Hippocampal formation (tissue), 2 donors: ENCODE data around the gene FAM229A.
"Not testable (repeated sequence)": the region's sequence is repeated elsewhere in the genome, so short reads cannot be mapped to it uniquely, and the experiment has no call there.

Source experiments
- DNase-seq, 2 donors: peaks; one replicate each; lab custom pipeline; 2025; lab: John Stamatoyannopoulos, UW

The FAM229A gene, protein sequence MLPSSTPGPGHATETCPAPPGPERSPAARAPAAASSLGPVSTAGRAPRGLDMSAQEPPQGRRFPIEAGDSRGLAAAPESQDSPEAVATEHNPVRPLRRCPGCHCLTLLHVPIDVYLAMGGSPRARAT

DNA sequence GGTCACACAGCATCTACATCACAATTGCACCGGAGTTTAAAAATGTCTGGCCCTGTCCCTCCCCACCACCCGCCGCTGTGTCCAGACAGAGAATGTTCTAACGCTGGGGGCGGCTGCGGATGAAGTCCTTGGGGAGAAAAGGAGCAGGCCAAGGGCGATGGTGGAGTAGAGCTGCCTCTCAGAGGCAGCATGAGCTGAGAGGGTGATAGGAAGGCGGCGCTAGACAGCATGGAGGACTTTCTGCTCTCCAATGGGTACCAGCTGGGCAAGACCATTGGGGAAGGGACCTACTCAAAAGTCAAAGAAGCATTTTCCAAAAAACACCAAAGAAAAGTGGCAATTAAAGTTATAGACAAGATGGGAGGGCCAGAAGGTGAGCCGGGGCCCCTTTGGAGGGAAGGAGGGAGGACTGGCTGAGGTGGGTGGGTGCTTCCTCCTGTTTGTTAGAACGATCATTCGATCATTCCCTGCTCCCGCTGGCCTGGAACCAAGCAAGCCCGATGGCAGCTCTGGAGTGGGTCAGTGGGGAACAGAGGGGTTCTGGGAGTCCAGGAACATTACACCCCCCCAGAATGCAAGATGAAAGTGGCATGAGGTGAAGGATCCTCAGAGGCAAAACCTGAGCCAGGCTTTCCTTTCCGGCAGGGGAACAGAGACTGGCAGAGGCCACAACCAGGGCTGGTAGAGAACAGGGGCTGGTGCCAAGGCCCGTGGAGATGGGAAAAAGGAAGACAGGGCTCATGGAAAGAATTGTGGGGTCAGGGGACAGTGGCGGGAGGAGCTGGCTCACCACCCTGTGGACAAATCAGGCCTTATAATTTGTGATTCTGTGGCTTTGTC lies at the start of gene FAM229A, which contains the start of gene TSSK3:
Gene FAM229A, minus strand, starts transcription at position 12 of the 840 bp plus-strand sequence. CDS start 394 bp downstream, outside the sequence.
Gene TSSK3, plus strand, starts transcription at position 66 of the 840 bp plus-strand sequence. Its CDS starts 163 bp downstream, at position 229.
- DNase-seq = no peak

DNA sequence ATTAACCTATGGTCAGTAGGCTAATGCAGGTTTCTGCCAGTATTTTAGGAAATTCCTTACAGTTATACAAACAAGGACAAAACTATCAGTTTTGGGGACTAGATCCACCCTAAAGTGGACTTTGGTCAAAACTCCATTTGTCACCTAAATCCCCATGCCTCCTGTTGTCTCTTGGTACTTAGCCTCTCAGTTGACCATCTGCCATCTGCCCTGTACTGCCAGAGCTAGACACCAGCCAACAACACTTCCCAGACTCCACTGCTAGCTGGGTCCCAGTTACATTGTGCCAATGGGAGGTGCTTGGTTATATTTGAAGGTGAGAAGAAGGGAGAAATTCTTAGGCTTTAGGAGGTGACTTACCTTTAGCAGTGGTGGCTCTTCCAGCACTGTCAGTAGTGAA lies 49.0 kb upstream of the FAM229A start:
- DNase-seq = no peak

DNA sequence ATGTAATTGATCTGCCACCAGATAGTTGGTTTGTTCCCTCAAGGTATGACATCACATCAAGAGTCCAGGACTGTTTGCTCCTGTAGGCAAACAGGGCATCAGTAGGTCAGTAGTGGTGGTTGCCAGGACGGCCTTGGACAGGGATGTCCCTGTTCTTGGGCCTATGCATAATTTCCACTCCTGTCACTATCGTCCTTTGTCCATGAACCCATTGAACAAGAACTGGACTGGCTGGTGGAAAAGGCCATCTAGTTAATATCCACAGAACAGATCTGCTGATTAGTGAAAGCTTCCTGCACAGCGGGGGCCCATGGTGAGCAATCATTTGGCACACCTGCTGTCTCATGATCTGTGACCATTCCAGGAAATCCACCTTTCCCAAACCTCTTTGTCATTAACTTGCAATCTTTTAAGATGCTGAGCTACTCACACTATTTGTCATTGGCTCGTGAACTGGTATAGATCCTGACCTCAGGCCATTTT lies 44.4 kb upstream of the FAM229A start:
- DNase-seq = no peak

- DNase-seq = no peak
Observed at GRCh38 chr1:32405672-32406467, 43.6 kb upstream of the FAM229A start.

GRCh38 chr1:32404946-32405345 lies 42.7 kb upstream of the FAM229A start:
- no peak for DNase-seq

- peak; percentile 62 to 63 for DNase-seq
Observed at GRCh38 chr1:32400876-32401631, 38.8 kb upstream of the FAM229A start.

- no peak for DNase-seq
Observed at GRCh38 chr1:32399843-32400242, 37.6 kb upstream of the FAM229A start.

- no peak for DNase-seq
Observed at GRCh38 chr1:32398401-32398800, 36.1 kb upstream of the FAM229A start.

DNA sequence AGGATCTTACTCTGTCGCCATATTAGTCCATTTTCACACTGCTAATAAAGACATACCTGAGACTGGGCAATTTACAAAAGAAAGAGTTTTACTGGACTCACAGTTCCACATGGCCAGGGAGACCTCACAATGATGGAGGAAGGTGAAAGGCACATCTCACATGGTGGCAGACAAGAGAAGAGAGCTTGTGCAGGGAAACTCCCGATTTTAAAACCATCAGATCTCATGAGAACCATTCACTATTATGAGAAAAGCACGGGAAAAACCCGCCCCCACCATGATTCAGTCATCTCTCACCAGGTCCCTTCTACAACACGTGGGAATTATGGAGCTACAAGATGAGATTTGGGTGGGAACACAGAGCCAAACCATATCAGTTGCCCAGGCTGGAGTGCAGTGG lies 34.2 kb upstream of the FAM229A start:
- DNase-seq = not testable (repeated sequence)

DNA sequence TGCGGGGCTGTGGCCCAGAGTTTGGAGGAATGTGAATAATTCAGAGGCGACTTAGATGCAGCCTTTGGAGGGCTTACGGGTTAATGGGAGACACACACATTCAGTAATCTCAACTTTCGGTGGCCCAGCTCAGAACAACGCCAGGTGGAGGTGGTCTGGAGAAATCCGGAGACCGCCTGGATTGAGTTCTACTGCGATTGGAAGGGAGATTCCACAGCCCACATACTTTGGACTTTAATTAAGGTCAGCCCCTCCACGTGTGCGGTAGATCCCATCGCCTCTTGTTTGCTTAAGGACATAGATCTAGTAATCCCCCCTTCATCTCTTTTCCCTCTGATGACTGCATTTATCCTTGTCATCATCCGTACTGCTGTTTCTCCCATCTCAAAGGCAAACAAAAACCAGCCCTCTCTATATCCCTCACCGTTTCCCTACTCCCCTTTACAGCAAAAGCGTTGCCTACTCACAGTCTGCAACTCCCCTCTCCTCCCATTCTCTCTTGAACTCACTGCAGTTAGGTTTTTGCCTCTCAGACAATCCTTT lies 32.7 kb upstream of the FAM229A start:
- peak in 1 of 2 donors; percentile 10 for DNase-seq

GRCh38 chr1:32394141-32394889 lies 32.0 kb upstream of the FAM229A start, which contains the start of gene BSDC1:
Gene BSDC1 (minus strand): TSS chr1:32394441. CDS start chr1:32394414, 27 bp downstream.
- peak; percentile 99 for DNase-seq

DNA sequence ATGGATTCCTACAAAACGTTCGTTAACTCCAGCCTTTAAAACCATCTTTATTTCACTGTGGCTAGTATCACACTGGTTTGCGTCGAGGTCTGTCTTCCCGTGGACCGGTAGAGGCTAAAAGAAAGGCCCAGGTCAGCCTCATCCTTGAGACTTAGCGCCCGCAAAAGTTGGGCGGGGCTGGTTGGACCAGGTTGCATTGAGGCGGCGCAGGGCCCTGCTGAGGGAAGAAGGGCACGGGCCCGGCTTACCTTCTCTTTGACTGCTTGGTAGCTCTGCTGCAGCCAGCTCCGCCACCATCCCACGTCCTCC lies 31.5 kb upstream of the FAM229A start:
- no peak for DNase-seq

- DNase-seq = no peak
Observed at GRCh38 chr1:32393136-32393535, 30.9 kb upstream of the FAM229A start.

DNA sequence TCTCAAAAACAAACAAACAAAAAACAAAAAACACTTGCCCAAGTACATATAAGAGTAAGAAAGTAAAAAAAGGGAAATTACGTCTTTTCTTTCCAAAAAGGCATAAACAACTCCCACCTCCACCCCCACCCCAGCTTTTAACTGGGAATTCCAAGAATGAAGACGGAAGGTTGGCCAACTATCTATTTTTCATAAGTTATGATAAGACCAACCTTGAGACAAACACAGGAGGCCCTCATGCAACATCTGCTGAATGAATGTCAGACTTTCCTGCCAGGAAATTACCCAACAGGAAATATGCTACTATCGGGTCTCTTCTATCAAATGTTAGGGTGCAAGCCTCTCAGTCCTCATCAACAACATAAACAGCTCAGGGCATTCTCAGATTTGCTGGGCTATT lies 30.0 kb upstream of the FAM229A start:
- DNase-seq = no peak

DNA sequence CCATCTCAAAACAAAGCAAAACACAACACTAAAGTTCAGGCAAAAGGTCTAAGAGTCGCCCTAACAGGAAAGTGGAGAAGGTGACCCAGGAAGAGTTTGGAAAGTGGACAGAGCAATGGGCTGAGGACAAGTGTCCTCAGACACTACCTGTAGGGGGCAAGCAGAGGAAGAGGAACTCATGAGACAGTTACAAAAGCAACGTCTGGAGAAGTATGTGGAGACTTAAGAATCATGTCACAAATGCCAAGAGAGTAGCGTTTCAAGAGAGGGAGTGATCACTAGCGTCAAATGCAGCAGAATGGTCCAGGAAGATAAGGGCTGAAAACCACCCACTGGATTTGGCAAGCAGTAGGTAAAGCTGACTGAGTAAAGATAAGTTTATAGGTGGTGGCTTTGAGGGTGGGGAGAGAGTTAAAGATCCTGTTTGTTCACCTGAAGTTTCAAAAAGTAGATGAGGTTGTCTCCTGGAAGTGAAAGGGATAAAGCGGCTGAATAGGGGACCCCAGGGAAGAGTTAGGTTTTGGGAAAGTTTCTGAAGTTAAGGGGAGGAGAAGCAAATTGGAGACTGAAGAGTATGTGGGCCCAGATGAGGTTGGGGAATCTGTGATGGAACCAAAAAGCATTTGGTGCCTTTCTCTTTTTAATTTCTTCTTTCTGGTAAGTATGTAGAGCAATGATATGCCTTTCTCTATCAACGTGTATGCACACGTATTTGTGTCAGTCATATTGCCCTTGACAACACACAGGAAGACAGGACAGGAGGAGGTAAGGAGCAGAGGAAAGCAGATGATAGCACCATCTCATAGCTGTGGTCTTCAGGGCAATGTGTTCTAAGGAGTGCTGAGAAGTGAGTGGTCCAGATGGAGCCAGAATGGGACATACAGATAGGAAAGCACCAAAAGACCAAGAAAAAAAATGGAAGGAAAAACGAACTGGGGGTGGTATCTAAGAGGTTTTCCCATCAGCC lies 28.9 kb upstream of the FAM229A start:
- no peak for DNase-seq

- no peak for DNase-seq
Observed at GRCh38 chr1:32388641-32389040, 26.4 kb upstream of the FAM229A start.

GRCh38 chr1:32386676-32387392 lies 24.5 kb upstream of the FAM229A start:
- no peak for DNase-seq

DNA sequence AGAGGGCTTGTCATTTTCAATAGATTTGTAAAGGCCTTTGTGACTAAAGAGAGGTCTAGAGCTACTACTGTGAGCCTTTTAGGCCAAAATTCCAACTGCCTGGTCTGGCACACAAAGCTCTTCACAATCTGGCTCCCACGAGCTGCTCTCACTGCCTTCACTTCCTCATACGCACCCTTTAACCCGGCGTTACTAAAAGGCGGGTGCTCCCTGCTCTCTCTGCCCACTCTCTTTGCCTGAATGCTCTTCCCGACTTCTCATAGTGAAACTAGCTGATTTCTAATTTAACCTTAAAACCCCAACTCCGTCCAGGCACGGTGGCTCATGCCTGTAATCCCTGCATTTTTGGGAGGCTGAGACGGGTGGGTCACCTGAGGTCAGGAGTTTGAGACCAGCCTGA lies 17.8 kb upstream of the FAM229A start:
- no peak for DNase-seq
